RPMI8226 (cell line): Measurements from ENCODE around the gene ADPRHL1.
"Not testable (repeated sequence)": the region's sequence is repeated elsewhere in the genome, so short reads cannot be mapped to it uniquely, and the experiment has no call there.

Experiments used
- DNase-seq: peaks from one replicate; pipeline ENCODE4 v3.0.0-alpha.2; 2015

ADPRHL1 gene

DNA sequence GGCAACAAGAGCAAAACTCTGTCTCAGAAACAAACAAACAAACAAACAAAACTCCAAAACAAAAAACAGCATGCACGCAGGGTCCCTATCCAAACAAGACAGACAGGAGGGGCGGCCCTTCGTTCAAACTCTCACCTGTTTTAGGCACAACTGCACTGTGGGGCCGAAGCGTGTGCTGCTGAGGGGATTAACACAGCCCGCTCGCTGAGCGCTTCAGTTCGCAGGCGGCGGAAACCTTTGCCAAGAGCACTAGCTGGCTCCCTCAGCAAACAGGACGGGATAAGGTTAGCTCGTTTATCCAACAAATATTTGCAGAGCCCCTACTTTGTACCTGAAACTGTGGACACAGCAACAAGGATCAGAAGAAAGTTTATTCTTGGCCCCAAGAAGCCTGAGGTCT is 1.6 kb upstream of the ADPRHL1 start:
- DNase-seq: no peak

DNA sequence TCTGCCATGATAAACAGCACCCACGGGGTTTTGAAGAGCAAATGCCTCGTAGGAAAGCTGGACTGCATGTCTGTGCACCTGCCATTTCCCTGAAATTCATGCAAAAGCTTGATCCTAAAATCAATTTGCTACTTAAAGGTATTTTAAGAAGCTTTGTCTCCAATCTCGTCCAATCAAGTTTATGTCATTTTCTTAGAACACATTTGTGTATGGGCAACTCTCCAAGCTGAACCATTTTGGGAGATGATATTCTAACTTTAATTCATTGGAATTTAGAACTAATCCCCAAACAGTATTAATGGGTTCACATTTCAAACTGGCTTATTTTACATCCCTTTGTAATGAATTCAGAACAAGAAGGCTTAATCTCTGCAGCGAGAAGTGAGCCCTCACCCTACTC is 822 bp downstream of the ADPRHL1 start:
- no peak for DNase-seq

DNA sequence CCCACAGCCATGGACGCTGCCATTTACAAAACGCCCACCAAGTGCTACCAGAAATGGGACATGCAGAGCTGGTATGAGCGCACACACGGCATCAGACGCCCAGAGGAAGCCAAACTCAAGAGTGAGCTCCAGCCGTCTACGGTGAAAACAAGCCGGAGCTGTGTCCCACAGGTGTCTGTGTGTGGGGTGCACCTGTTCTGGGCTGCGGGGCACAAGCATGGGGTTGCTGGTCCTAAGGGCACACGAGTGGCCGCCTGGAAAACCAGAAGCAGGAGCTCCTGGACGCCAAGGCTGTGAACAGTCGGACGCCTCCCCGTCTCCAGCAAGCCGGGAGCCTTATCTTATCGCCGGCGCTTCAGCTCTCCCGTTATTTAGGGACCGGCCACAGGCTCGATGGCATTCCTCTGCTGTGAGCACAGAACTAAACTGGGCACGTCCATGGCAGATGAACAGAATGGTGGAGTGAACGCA is 1.3 kb downstream of the ADPRHL1 start:
- DNase-seq: no peak

DNA sequence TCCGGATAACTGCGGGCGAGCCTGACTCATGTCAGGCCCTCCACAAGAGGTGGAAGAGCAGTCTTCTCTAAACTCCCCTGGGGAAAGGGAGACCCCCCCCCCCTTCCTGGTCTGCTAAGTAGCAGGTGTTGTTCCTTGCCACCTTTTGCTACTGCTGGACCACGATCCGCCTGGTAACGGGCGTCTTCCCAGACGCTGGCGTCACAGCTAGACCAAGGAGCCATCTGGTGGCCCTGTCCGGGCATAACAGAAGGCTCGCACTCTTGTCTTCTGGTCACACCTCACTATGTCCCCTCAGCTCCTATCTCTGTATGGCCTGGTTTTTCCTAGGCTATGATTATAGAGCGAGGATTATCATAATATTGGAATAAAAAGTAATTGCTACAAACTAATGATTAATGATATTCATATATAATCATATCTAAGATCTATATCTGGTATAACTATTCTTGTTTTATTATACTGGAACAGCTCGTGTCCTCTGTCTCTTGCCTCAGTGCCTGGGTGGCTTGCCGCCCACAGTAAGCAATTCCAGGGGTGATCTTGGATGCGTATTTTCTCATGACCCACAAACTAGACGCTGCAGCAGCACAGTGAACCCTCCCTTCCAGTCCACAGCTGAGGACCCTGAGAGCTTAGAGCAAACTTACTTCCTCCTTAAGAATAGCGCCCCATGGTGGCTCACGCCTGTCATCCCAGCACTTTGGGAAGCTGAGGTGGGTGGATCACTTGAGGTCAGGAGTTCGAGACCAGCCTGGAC is 2.2 kb downstream of the ADPRHL1 start:
- peak; percentile 56 for DNase-seq

DNA sequence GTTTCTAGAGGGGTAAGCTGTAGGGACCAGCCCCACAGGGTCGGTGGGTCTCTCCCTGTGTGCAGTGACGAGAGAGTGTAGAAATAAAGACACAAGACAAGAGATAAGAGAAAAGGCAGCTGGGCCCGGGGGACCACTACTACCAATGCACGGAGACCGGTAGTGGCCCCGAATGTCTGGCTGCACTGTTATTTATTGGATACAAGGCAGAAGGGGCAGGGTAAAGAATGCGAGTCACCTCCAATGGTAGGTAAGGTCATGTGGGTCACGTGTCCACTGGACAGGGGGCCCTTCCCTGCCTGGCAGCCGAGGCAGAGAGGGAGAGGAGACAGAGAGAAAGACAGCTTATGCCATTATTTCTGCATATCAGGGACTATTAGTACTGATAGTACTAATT is 2.9 kb downstream of the ADPRHL1 start:
- DNase-seq: not testable (repeated sequence)

DNA sequence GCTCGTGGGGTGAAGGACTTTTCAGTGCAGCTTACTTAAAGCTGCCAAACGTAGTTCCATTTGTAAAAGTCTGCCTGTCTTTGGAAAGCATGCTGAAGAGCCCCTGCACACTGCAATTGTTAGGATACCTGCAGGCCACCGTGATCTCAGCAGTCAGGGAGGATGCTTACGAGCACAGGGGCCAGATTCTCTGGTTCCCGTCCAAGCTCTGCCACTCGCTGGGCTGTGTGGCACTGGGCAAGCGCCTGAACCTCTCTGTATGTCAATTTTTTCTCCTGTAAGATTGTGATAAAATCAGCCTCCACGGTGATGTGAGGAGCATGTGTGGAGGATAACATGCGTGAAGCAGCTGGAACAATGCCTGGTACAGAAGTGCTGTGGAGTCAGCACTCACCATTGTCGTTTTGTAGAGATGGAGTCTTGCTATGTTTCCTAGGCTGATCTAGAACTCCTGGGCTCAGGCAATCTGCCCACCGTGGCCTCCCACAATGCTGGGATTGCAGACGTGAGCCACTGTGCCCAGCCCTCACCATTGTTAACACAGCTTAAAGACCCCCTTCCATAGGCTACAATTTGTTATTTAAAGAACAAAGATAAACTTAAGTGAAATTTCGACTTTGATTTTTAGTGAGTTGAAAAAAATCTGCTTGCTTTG is 3.5 kb downstream of the ADPRHL1 start:
- DNase-seq: no peak

DNA sequence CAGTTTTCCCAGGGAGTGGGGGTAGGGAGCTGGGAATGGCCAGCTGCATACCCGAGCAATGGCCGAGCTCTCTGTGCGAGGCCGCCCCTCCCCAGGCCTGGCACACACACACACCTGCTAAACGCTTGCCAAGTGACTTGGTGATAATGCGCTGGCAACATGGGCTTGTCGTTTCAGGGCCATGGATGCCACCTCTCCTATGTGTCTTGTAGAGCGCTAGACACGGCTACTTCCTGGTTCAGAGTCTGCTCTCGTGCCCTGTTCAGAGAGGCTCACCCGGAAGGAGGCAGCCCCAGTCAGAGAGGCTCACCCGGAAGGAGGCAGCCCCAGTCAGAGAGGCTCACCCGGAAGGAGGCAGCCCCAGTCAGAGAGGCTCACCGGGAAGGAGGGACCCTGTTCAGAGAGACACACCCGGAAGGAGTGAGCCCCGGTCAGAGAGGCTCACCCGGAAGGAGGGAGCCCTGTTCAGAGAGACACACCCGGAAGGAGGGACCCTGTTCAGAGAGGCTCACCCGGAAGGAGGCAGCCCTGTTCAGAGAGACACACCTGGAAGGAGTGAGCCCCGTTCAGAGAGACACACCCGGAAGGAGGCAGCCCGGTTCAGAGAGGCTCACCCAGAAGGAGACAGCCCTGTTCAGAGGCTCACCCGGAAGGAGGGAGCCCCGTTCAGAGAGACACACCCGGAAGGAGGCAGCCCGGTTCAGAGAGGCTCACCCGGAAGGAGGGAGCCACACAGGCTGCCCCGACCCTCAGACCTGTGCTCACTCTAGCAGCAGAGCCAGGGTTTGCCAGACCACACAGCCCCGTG is 4.2 kb downstream of the ADPRHL1 start:
- peak; percentile 97 for DNase-seq

DNA sequence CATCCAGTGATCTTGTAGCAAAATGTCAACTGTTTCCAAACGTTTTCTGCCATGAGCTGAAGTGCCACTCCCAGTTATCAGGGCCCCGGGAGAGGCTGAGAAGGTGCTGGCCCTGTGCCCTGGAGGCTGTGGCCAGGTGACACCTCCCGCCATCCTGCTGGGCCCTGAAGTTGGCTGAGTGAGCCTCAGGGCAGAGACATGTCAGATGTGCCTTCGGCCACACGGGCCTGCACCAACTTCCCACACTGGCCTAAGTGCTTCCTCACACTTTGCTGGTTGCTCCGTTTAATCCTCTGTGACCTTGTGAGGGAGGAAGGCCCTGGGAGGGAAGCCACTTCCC is 4.8 kb downstream of the ADPRHL1 start:
- DNase-seq: peak; percentile 84

DNA sequence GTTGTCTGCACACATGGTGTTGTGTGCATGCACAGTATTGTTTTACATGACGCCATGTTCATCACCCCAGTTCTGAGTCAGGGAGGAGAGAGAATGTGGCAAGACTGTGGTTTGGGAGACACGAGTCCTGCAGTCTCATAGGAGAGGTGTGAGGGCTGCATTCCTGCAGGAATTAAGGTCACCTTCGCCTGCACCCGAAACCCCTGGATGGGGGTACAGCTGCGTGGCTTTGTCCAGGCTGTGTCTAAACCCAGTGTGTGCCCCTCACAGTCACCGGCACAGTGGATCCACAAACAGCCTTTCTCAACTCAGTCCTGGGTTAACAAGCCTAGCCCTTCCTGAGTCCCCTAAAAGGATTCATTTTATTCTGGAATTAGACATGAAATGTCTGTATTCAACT is 5.7 kb downstream of the ADPRHL1 start:
- no peak for DNase-seq

DNA sequence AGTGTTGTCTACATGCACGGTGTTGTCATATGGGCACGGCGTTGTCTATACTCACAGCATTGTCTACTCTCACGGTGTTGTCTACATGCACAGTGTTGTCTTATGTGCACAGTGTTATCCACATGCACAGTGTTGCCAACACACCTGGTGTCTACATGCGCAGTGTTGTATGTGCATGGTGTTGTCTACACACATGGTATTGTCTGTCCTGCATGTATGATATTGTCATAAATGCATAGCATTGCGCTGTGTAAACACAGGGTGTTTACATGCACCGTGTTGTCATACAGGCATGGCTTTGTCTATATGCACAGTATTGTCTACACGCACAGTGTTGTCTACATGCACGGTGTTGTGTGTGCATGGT is 6.8 kb downstream of the ADPRHL1 start:
- DNase-seq: no peak

DNA sequence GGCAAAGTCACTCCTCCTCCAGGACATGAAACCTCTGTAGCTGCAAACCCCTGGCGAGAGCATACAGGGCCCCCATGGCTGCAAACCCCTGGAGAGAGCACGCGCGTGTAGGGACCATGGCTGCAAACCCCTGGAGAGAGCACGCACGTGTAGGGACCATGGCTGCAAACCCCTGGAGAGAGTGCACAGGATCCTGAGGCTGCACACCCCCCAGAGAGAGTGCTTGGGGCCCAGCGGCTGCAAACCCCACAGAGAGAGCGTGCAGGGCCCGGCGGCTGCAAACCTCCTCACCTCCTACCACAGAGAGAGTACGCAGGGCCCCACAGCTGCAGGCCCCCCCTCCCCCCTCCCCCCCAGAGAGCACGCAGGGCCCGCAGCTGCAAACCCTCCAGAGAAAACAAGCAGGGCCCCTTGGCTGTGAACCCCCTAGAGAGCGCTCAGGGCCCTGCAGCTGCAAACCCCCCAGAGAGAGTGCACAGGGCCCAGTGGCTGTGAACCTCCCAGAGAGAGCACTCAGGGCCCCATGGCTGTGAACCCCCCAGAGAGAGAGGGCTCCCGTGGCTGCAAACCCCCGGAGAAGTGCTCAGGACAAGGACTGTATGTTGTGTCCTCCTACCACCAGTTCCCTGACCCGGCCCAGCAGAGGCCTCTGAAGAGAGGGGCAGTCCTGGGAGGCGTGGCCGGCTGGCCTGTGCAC is 7.3 kb downstream of the ADPRHL1 start:
- no peak for DNase-seq

DNA sequence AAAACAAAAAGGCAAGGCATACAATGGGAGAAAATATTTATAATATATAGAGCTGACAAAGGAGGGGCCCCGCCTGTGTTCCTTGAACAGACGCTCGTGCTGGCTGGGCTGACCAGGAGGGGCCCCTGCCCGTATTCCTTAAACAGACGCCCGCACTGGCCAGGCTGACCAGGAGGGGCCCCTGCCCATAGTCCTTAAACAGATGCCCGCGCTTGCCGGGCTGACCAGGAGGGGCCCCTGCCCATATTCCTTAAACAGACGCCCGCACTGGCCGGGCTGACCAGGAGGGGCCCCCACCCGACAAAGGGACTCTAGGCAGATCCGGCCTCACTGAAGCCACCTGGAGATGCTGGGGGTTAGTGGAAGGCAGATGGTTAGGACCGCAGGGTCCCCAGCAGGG is 9.3 kb downstream of the ADPRHL1 start:
- no peak for DNase-seq

DNA sequence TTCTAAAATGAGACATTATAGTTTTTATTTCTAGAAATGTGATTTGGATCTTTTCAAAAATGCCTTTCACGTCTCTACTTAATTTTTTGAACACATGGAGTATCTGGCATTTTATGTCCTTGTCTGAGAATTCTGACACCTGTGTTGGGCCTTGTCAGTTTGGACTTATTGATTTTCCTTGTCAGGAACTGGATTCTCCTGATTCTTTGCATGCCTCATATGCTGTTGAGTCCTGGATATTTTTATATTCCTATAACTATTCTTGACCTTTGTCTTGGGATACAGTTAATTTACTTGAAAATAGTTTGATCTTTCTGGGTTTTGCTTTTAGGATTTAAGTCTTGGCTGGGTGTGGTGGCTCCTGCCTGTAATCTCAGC is 10.3 kb downstream of the ADPRHL1 start:
- DNase-seq: no peak

DNA sequence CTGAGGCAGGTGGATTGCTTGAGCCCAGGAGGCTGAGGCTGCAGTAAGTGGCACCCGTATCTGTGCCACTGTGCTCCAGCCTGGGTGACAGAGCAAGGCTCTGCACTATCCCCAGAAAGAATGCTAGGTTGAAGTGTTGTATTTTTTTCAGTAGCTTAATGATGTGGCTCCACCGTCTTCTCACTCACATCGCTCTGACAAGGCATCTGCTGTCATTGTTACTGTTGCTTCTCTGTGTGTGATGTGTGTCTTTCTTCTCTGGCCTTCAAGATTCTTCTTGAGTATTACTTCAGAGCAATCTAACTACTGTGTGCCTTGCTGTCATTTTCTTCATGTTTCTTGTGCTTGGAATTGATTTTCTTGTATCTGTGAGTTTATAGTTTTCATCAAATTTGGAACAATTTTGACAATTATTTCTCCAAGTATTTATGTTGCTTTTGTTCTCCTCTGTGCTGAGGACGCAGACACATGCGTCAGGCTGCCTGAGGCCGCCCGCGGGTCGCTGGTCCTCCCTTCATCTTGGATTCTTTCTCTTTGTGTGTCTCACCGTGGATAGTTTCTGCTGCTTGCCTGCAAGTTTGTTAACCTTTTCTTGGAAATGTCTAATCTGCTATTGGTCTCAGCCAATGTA is 10.8 kb downstream of the ADPRHL1 start:
- DNase-seq: no peak

DNA sequence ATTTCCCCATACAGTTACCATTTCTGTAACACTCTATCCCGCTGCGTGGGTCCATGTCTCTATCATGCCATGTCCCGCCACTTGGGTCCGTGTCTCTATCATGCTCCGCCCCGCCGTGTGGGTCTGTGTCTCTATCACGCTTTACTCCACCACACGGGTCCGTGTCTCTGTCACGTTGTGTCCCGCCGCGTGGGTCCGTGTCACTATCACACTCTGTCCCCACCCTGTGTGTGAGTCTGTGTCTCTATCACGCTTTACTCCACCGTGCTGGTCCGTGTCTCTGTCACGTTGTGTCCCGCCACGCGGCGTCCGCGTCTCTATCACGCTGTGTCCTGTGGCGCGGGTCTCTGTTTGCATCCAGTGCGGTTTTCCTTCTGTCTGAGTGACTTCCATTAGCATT is 11.6 kb downstream of the ADPRHL1 start:
- DNase-seq: no peak

DNA sequence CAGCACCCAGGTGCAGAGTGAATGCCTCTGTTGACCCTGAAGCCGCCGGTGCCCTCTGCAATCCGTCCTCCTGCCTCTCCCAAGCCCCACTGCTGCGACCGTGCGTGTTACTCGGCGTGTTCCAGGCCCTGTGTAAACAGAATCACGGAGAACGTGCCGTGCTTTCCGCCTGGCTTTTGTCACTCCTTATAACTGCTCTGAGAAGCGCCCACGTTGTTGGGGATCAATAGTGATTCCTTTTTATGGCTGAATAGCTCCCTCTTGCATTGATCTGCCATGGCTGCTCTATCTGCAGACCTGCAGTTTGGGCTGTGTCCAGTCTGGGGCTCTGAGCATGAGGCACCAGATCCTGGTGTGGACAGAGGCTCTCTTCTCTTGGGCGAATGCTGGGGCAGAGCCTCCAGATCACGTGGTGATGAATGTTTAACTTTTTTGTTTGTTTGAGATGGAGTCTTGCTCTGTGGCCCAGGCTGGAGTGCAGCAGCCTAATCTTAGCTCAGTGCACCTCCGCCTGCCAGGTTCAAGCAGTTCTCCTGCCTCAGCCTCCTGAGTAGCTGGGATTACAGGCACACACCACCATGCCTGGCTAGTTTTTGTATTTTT is 15.8 kb downstream of the ADPRHL1 start:
- no peak for DNase-seq

DNA sequence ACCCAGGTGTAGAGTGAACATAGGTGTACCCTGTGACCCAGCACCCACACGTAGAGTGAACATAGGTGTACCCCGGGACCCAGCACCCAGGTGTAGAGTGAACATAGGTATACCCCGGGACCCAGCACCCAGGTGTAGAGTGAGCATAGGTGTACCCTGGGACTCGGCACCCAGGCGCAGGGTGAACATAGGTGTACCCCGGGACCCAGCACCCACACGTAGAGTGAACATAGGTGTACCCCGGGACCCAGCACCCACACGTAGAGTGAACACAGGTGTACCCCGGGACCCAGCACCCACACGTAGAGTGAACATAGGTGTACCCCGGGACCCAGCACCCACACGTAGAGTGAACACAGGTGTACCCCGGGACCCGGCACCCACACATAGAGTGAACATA is 16.4 kb downstream of the ADPRHL1 start:
- not testable (repeated sequence) for DNase-seq

DNA sequence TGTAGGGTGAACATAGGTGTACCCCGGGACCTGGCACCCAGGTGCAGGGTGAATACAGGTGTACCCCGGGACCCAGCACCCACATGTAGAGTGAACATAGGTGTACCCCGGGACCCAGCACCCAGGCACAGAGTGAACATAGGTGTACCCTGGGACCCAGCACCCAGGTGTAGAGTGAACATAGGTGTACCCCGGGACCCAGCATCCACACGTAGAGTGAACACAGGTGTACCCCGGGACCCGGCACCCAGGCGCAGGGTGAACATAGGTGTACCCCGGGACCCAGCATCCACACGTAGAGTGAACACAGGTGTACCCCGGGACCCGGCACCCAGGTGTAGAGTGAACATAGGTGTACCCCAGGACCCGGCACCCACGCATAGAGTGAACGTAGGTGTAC is 17.4 kb downstream of the ADPRHL1 start:
- not testable (repeated sequence) for DNase-seq

DNA sequence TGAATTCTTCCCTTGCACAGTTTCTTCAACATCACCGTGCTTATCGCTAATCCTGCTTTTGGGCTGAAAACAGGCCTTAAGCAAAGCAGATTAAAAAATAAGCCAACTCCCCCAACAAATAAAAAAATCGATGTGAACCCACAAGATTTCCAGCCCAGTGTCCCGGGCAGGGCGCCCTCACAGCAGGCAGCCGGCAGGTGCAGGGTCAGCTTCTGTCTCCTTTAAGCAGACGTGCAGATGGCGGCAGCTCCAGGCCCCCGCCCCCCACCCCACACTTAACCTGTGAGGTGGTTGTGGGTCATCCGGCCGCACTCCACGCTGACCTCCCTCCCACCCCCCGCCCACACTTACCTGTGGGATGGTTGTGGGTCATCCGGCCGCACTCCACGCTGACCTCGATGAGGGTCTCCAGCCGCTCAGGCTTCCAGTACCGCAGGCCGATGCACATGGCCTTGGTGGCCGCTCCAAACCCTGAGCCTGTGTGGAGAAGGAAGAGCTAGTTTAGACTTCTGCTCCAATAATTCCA is 19.8 kb downstream of the ADPRHL1 start:
- DNase-seq: no peak

DNA sequence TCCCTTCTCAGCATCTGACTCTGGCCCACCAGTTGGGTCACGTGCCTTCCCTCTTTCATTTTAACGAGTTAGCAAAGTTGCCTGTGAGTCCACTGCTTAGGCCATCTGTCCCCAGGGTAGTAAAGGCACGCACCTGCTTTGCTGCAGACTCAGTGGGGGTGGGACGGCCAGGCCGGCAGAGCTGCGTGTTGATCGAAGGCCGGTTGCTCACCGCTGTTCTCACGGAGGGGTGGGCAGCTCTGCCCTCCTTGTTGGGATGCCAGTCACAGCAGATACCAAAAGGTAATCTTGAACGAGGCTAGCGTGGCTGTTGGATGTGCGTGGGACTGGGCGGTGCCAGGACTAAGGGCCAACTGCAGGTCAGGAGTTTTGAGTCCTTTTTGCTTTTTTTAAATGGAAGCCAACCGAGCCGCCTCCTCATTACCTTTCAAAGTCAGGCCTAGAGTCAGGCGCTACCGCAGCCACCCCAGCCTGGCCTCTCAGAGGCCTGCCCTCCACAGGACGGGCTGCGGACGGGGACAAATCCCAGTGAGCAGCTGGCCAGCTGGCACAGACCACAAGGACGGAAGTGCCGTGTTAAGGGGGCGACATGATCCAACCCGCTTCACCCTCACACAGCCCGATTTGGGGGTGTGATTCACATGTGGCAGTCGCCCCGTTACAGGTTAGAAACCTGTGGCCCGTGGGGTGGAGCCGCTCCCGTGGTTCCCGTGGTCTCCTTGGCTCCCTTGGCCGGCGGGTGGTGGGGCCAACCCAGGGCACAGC is 20.6 kb downstream of the ADPRHL1 start:
- DNase-seq: no peak

DNA sequence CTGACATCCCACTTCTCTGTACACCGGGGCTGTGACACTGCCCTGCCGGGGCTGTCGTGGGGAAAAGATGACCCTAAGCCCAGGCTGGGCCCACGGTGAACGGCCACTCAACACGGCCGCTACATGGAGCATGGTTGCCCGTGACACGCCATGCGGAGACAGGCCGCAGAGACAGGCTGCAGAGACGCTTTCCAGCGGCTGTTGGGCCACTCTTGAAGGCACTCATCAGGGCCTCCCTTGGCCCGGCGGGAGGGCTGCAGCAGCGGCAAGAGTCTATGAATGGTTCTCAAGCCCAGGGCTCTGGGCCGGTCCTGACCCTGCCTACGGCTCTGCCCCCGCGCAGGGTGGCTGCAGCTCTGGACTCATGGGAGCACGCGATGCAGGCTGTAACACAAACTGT is 22.1 kb downstream of the ADPRHL1 start:
- DNase-seq: no peak
